Measurements from ENCODE around the gene KMT2A. TPM values are rescaled to one million over a fixed set of nuclear protein-coding genes. Genes with fewer than 3 reads are reported as not detected.

The KMT2A gene
- total RNA-seq, 1 donor from 2014 or later, result 14.0 TPM

- H3K4me3 ChIP-seq (ENCODE audit: low read depth, low read length), result no peak overlapping the region
- no peaks in the 10 kb centered on the region for H3K27me3 ChIP-seq (ENCODE audit: control insufficient read depth, insufficient read depth, low read length)
- FAIRE-seq, result no peak
- TF ChIP-seq CTCF (IDR thresholded peaks at IDR 0.05; ENCODE audit: insufficient read depth, low read length, severe bottlenecking), result no peak
- H3K36me3 ChIP-seq (ENCODE audit: control insufficient read depth, insufficient read depth, low read length), result peaks cover 3% of the 10 kb centered on the region
- no peak for DNase-seq (ENCODE audit: low read depth)
Observed at GRCh38 chr11:118533769-118534729, 97.8 kb downstream of the KMT2A start.

- Histone ChIP-seq H3K4me3 (ENCODE audit: low read depth, low read length) (no peak overlapping the region), H3K27me3 (ENCODE audit: control insufficient read depth, insufficient read depth, low read length) (no peaks in the 10 kb centered on the region), H3K36me3 (ENCODE audit: control insufficient read depth, insufficient read depth, low read length) (peaks cover 3% of the 10 kb centered on the region)
- DNase-seq (ENCODE audit: low read depth) (no peak), FAIRE-seq (no peak)
- TF ChIP-seq CTCF (IDR thresholded peaks at IDR 0.05; ENCODE audit: insufficient read depth, low read length, severe bottlenecking), result no peak
Observed at GRCh38 chr11:118535261-118535660, 99.0 kb downstream of the KMT2A start.

- Histone ChIP-seq H3K4me3 (ENCODE audit: low read depth, low read length) (no peak overlapping the region), H3K36me3 (ENCODE audit: control insufficient read depth, insufficient read depth, low read length) (peaks cover 3% of the 10 kb centered on the region), H3K27me3 (ENCODE audit: control insufficient read depth, insufficient read depth, low read length) (no peaks in the 10 kb centered on the region)
- no peak for TF ChIP-seq CTCF (IDR thresholded peaks at IDR 0.05; ENCODE audit: insufficient read depth, low read length, severe bottlenecking)
- peak; percentile 53 for DNase-seq (ENCODE audit: low read depth)
- FAIRE-seq, result no peak
Observed at GRCh38 chr11:118536726-118537125, 100.4 kb downstream of the KMT2A start.

GRCh38 chr11:118537409-118537980 lies 101.2 kb downstream of the KMT2A start:
- Histone ChIP-seq H3K4me3 (ENCODE audit: low read depth, low read length) (no peak overlapping the region), H3K27me3 (ENCODE audit: control insufficient read depth, insufficient read depth, low read length) (no peaks in the 10 kb centered on the region), H3K36me3 (ENCODE audit: control insufficient read depth, insufficient read depth, low read length) (peaks cover 1% of the 10 kb centered on the region)
- FAIRE-seq (no peak), DNase-seq (ENCODE audit: low read depth) (no peak)
- no peak for TF ChIP-seq CTCF (IDR thresholded peaks at IDR 0.05; ENCODE audit: insufficient read depth, low read length, severe bottlenecking)

- FAIRE-seq, result no peak
- no peak for DNase-seq (ENCODE audit: low read depth)
- TF ChIP-seq CTCF (IDR thresholded peaks at IDR 0.05; ENCODE audit: insufficient read depth, low read length, severe bottlenecking), result no peak
- Histone ChIP-seq H3K27me3 (ENCODE audit: control insufficient read depth, insufficient read depth, low read length) (no peaks in the 10 kb centered on the region), H3K4me3 (ENCODE audit: low read depth, low read length) (no peak overlapping the region), H3K36me3 (ENCODE audit: control insufficient read depth, insufficient read depth, low read length) (peaks cover 3% of the 10 kb centered on the region)
Observed at GRCh38 chr11:118544010-118544646, 107.8 kb downstream of the KMT2A start.

Data from bronchial epithelial cell (primary cell).